Measurements from ENCODE around the gene AQP1. TPM values are rescaled to one million over a fixed set of nuclear protein-coding genes. Genes with fewer than 3 reads are reported as not detected.

AQP1 gene
- total and polyA plus RNA-seq, 2 of the 8 experiments (the other 6 are each of a cell fraction or from before 2014, with no cell fraction given) = 0.18 to 0.19 TPM

- Histone ChIP-seq H2AK5ac (ENCODE audit: low read depth, low read length) (no peak overlapping the region), H2BK12ac (ENCODE audit: low read depth, low read length) (no peak overlapping the region), H2BK5ac (ENCODE audit: low read depth, low read length) (no peak overlapping the region), H2AFZ (ENCODE audit: low read length) (no peak overlapping the region), H4K91ac (replicated peaks; ENCODE audit: insufficient read length, low read length) (no peak overlapping the region), H3K36me3 (ENCODE audit: control insufficient read depth in 2 of 4, insufficient read depth in 4 of 4, low read length in 3 of 4) (no peaks in the 10 kb centered on the region), H3K4me2 (ENCODE audit: insufficient read depth in 1 of 2, low read depth in 2 of 2, low read length in 2 of 2) (no peak overlapping the region), H3K79me1 (ENCODE audit: low read depth, low read length) (no peaks in the 10 kb centered on the region), H3K4ac (replicated peaks; ENCODE audit: insufficient read length, low read depth, low read length) (no peak overlapping the region), H3K14ac (ENCODE audit: insufficient read length) (no peak overlapping the region), H3K4me1 (replicated peaks in 1 of 4; ENCODE audit: control insufficient read depth in 3 of 4, insufficient read depth in 4 of 4, low read length in 3 of 4) (peaks cover 0 to 9% (median 6%) of the 10 kb centered on the region in 4 experiments; a peak in 6 of 7 replicates), H4K8ac (ENCODE audit: extremely low read depth, insufficient read depth, low read length) (no peak overlapping the region), H3K23me2 (ENCODE audit: low read depth, low read length) (no peaks in the 10 kb centered on the region; the same call in 1 of the 2 replicates), H3K56ac (replicated peaks; ENCODE audit: insufficient read length, low read depth, low read length) (no peak overlapping the region), H3K27me3 (replicated peaks in 1 of 4; ENCODE audit: control insufficient read depth in 3 of 4, extremely low read depth in 1 of 4, insufficient read depth in 3 of 4, low read length in 3 of 4) (0 out of 7 replicates have a peak, but pooled peaks cover 0 to 8% (median 0%) of the 10 kb centered on the region in 4 experiments), H3K9me3 (ENCODE audit: insufficient read depth in 2 of 2, low read depth in 1 of 2, low read length in 1 of 2) (no peaks in the 10 kb centered on the region), H4K5ac (ENCODE audit: insufficient read length, low read depth, low read length) (no peak overlapping the region), H3K4me3 (ENCODE audit: extremely low read depth in 1 of 4, insufficient read depth in 2 of 4, low read depth in 3 of 4, low read length in 4 of 4) (no peak overlapping the region), H3K9ac (replicated peaks in 1 of 4; ENCODE audit: extremely low read depth in 1 of 4, low read depth in 3 of 4, low read length in 3 of 4) (no peak overlapping the region), H2BK15ac (ENCODE audit: low read length) (no peak overlapping the region), H4K20me1 (replicated peaks in 1 of 2; ENCODE audit: control insufficient read depth in 1 of 2, insufficient read depth in 2 of 2, low read length in 2 of 2) (no peaks in the 10 kb centered on the region), H2BK20ac (ENCODE audit: low read length) (no peak overlapping the region), H3K27ac (ENCODE audit: low read depth, low read length) (no peak overlapping the region), H3K23ac (ENCODE audit: insufficient read length) (no peak overlapping the region), H3K18ac (ENCODE audit: extremely low read depth, low read length) (no peak overlapping the region), H3K79me2 (ENCODE audit: control insufficient read depth in 1 of 2, insufficient read depth in 2 of 2, low read length in 2 of 2) (no peaks in the 10 kb centered on the region), H2BK120ac (replicated peaks; ENCODE audit: low read depth, low read length) (no peak overlapping the region)
- no peak for FAIRE-seq
- CTCF ChIA-PET (ENCODE audit: partially characterized antibody) = interaction anchor here (0.9 to 12.0 kb wide), 6 partner anchors 15 to 131 kb away, joined by 3 to 309 read pairs (median 16); partner anchors contain the start of gene GHRHR
- POLR2A ChIA-PET (ENCODE audit: partially characterized antibody) = interaction anchor here (1.2 kb wide), 1 partner anchor 106 kb away, joined by 3 read pairs; no protein-coding TSS in a partner anchor
- TF ChIP-seq EZH2 (IDR thresholded peaks at IDR 0.05; ENCODE audit: low read depth, low read length, severe bottlenecking) (no peak), SIN3A (conservative IDR thresholded peaks at IDR 0.05 in 1 of 2, IDR thresholded peaks at IDR 0.05 in 1 of 2; ENCODE audit: low read depth in 1 of 2, low read length in 2 of 2) (no peak), POU5F1 (IDR thresholded peaks at IDR 0.05; ENCODE audit: low read depth, low read length) (no peak), CTBP2 (IDR thresholded peaks at IDR 0.05; ENCODE audit: borderline replicate concordance, insufficient read depth, insufficient read length, low read length) (no peak)
- 95% methylated on average over 6 of the region's 6 CpGs; no CpG with 5 or more reads in 1 of the 2 experiments for WGBS, 2 experiments (ENCODE audit: extremely low coverage in 1 of 2, insufficient coverage in 1 of 2, insufficient read length in 1 of 2, insufficient replicate concordance in 2 of 2, low coverage in 1 of 2, low lambda C conversion rate in 2 of 2, missing lambda C conversion rate in 1 of 2)
- no peak for DNase-seq (ENCODE audit: low read depth in 1 of 2, low spot score in 2 of 2)
Measured at GRCh38 chr7:30932562-30932961, 20.9 kb downstream of the AQP1 start.
